WI38 (cell line): ENCODE measurements around the gene DCN.

ENCODE experiments used
- H3K4me3 ChIP-seq: 2 replicates; pipeline ENCODE4 v1.5.1; 2011; ENCODE audit warnings: low read depth, mild to moderate bottlenecking, control low read depth, low read length
- TF ChIP-seq, protein P1 (sequence below): IDR thresholded peaks from 2 replicates; pipeline ENCODE4 v1.5.1; 2012; ENCODE audit warnings: low read depth, mild to moderate bottlenecking, control low read depth, low read length

DCN gene

DNA sequence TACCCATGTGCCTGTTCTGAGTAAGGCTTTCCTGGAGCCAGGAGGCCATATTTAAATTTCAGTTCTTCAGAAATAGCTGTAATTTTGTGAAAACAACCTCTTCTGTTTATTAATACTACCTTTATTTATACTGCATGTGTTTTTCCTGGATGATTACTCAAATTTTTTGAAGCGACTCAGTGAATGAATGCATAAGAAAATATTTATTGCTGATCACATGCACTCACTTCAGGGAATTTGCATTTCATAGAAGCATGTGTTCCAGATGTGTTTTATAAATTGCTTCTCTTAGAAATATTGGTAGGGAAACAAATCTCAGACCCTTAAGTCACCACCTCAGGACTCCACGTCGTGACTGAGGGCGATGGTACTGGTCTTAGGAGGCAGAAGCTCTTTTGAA is 21.8 kb upstream of the DCN start:
- no peak overlapping the region for H3K4me3 ChIP-seq
- TF ChIP-seq, protein P1, sequence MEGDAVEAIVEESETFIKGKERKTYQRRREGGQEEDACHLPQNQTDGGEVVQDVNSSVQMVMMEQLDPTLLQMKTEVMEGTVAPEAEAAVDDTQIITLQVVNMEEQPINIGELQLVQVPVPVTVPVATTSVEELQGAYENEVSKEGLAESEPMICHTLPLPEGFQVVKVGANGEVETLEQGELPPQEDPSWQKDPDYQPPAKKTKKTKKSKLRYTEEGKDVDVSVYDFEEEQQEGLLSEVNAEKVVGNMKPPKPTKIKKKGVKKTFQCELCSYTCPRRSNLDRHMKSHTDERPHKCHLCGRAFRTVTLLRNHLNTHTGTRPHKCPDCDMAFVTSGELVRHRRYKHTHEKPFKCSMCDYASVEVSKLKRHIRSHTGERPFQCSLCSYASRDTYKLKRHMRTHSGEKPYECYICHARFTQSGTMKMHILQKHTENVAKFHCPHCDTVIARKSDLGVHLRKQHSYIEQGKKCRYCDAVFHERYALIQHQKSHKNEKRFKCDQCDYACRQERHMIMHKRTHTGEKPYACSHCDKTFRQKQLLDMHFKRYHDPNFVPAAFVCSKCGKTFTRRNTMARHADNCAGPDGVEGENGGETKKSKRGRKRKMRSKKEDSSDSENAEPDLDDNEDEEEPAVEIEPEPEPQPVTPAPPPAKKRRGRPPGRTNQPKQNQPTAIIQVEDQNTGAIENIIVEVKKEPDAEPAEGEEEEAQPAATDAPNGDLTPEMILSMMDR = no peak

DNA sequence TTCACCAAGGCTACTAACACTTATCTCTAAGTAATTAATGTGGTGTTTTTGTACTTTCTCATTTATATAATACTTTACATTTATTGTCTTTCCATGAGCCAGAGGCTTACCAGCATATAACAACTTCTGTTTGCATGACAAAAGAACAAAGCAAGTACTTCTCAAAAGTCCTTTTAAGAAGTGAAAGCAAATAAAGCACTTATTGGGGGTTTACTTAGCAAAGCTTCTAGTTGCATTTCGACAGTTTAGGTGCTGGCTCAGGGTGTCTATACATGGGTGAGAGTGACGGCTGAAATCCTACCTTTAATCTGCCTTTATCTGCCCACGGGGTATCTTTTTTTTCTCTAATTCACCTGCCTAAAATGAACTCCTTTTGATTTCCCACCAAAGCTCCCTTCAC is 21.0 kb upstream of the DCN start:
- TF ChIP-seq, protein P1 = no peak
- H3K4me3 ChIP-seq = no peak overlapping the region

DNA sequence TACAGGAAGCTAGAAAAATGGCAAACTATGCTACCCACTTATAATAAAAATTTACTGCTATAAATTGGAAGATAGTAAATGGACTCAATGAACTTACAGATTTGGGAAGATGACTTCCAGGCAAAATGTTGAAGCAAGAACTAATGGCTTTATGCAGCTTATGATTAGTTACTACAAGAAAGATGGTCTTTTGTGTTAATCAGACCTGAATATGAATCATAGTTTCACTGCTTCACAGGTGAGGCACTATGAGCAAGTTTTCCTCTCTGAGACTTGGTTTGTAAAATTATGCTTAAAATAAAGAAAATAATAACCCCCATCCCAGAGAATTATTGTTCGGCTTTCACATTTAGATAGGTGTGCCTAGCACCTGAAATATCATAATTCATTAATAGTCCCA is 19.8 kb upstream of the DCN start:
- no peak overlapping the region for H3K4me3 ChIP-seq
- TF ChIP-seq, protein P1 = no peak

DNA sequence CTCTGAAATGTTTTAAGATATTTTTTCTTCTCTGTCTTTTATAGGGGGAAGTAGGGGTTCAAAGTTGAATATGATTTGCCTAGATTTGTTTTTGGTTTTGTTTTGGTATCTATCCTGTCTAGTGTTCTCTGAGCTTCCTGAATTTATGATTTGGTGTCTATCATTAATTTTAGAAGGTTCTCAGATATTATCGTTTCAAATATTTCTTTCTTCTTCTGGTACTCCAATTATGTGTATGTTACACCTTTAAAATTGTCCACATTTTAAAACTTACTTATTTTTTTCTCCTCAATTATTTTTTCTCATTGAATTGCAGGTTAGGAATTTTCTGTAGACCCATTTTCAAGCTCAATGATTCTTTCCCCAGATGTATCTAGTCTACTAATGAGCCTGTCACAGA is 13.8 kb upstream of the DCN start:
- TF ChIP-seq, protein P1 = no peak
- H3K4me3 ChIP-seq = no peak overlapping the region

DNA sequence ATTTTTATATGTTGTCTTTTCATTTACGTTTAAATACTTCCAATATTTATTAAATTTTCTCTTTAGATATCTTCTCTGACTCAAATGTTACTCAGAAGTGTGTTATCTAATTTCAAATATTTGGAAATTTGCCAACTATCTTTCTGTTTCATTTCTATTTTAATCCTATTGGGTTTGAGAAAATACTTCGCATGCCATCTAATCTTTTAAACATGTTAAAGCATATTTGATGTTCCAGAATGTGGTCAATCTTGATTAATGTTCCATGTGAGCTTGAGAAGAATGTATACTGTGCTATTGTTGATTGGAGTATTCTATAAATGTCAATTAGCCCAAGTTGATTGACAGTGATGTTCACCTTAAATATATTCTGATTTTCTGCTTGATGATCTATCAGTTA is 11.9 kb upstream of the DCN start:
- TF ChIP-seq, protein P1 = no peak
- H3K4me3 ChIP-seq = no peak overlapping the region

DNA sequence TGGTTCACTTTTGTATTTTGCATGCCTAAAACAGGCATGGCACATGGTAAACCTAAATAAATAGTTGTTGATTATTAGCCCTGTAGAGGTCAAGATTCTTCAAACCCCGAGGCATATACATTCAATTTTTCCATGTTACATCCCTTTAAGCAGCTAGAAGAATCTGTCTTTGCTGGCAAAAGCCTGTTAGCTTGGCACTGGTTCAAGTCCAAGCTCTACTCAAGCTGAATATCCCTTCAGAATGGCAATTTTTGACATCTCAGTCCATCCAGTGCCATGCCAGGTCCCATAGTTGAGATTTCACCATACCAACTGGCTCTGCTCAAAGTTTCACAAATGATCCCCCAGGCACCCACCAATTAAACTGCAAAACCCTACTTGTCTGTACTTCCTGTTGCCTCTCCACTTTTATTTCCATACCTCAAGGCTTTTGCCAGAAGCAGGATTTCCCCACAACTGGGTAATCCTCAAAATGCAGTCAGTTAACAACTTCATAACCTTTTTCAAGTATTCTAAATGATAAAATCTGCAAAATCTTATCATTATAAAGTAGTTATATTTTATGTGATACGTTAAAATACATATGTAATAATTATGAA is 9.0 kb upstream of the DCN start:
- TF ChIP-seq, protein P1 = no peak
- no peak overlapping the region for H3K4me3 ChIP-seq

DNA sequence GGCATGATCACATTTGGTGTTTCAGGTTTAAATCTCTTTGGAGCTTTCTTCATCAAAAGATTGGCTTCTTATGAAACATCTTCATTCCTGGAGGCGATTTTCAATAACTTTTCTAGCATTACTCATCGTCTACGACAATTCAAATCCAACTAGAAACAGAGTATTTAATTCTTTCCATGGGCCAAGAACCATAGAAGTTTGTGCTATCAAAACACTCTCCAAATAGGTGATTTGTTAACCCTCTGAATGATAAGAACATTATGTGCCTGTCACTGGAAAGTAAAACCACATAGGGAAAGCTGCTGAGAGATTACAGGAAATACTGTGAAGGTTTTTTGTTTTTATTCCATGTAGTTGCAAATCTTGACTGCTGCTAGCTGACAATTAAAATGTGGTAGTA is 6.9 kb upstream of the DCN start:
- H3K4me3 ChIP-seq = no peak overlapping the region
- TF ChIP-seq, protein P1 = no peak
